GM10266 (cell line): ENCODE results near the gene SLFN14.

Experiments
- DNase-seq: peaks from one replicate; pipeline ENCODE4 v3.0.0; 2012; ENCODE audit errors: extremely low spot score
- CTCF ChIP-seq: IDR thresholded peaks from 2 replicates; pipeline ENCODE4 v1.5.1; 2012; ENCODE audit warnings: mild to moderate bottlenecking, low read depth; ENCODE audit not compliant: control insufficient read depth, insufficient read depth; ENCODE audit errors: missing control alignments

Gene SLFN14

GRCh38 chr17:35545150-35545549 is 15.5 kb downstream of the SLFN14 start:
- DNase-seq: no peak
- no peak for TF ChIP-seq CTCF

- DNase-seq: no peak
- TF ChIP-seq CTCF: no peak
Measured at GRCh38 chr17:35543856-35544255, 16.8 kb downstream of the SLFN14 start.

- no peak for TF ChIP-seq CTCF
- no peak for DNase-seq
Measured at GRCh38 chr17:35542990-35543389, 17.6 kb downstream of the SLFN14 start.

- no peak for TF ChIP-seq CTCF
- no peak for DNase-seq
Measured at GRCh38 chr17:35541434-35541833, 19.2 kb downstream of the SLFN14 start.

GRCh38 chr17:35540589-35541404 is 19.8 kb downstream of the SLFN14 start:
- no peak for TF ChIP-seq CTCF
- DNase-seq: no peak

GRCh38 chr17:35539659-35540026 is 21.0 kb downstream of the SLFN14 start:
- no peak for TF ChIP-seq CTCF
- no peak for DNase-seq

GRCh38 chr17:35537601-35538141 is 22.9 kb downstream of the SLFN14 start, which contains the start of gene SLFN12L:
TSS of gene SLFN12L (minus strand) at chr17:35537678. CDS start at chr17:35522364, 15,314 bp downstream.
- no peak for TF ChIP-seq CTCF
- peak; percentile 32 for DNase-seq
